ENCODE measurements around the gene NRN1L.
"Not testable (repeated sequence)": the region's sequence is repeated elsewhere in the genome, so short reads cannot be mapped to it uniquely, and the experiment has no call there.

The NRN1L gene

DNA sequence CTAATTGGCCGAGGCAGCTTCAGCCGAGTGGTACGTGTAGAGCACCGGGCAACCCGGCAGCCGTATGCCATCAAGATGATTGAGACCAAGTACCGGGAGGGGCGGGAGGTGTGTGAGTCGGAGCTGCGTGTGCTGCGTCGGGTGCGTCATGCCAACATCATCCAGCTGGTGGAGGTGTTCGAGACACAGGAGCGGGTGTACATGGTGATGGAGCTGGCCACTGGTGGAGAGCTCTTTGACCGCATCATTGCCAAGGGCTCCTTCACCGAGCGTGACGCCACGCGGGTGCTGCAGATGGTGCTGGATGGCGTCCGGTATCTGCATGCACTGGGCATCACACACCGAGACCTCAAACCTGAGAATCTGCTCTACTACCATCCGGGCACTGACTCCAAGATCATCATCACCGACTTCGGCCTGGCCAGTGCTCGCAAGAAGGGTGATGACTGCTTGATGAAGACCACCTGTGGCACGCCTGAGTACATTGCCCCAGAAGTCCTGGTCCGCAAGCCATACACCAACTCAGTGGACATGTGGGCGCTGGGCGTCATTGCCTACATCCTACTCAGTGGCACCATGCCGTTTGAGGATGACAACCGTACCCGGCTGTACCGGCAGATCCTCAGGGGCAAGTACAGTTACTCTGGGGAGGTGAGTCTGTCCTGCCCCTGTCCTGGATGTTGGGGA lies 24.5 kb downstream of the NRN1L start:
- no peak overlapping the region for H3K4me3 ChIP-seq (ENCODE audit: low read depth, low read length)
- no peak for DNase-seq (ENCODE audit: low read depth)
- TF ChIP-seq, protein P1, sequence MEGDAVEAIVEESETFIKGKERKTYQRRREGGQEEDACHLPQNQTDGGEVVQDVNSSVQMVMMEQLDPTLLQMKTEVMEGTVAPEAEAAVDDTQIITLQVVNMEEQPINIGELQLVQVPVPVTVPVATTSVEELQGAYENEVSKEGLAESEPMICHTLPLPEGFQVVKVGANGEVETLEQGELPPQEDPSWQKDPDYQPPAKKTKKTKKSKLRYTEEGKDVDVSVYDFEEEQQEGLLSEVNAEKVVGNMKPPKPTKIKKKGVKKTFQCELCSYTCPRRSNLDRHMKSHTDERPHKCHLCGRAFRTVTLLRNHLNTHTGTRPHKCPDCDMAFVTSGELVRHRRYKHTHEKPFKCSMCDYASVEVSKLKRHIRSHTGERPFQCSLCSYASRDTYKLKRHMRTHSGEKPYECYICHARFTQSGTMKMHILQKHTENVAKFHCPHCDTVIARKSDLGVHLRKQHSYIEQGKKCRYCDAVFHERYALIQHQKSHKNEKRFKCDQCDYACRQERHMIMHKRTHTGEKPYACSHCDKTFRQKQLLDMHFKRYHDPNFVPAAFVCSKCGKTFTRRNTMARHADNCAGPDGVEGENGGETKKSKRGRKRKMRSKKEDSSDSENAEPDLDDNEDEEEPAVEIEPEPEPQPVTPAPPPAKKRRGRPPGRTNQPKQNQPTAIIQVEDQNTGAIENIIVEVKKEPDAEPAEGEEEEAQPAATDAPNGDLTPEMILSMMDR (conservative IDR thresholded peaks at IDR 0.05; ENCODE audit: low read depth, low read length), result no peak

DNA sequence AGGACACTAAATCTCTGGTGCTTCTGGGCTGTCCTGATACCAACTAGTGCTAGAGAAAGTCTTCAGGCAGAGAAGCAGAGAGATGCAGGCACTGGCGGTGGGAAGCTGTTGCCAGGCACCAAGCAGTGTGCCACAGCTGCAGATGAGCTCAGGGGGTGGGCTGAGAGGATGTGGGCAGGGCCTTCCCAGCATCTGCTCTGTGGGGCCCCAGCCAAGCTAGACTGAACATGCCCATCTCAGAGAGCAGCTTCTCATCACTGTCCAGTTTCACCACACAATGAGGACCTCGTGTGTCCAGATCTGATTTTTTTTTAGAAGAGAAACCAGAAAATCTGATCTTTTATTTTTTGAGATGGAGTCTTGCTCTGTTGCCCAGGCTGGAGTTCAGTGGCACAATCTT lies 25.5 kb downstream of the NRN1L start:
- TF ChIP-seq, protein P1 (conservative IDR thresholded peaks at IDR 0.05; ENCODE audit: low read depth, low read length), result no peak
- H3K4me3 ChIP-seq (ENCODE audit: low read depth, low read length), result no peak overlapping the region
- peak; percentile 86 for DNase-seq (ENCODE audit: low read depth)

DNA sequence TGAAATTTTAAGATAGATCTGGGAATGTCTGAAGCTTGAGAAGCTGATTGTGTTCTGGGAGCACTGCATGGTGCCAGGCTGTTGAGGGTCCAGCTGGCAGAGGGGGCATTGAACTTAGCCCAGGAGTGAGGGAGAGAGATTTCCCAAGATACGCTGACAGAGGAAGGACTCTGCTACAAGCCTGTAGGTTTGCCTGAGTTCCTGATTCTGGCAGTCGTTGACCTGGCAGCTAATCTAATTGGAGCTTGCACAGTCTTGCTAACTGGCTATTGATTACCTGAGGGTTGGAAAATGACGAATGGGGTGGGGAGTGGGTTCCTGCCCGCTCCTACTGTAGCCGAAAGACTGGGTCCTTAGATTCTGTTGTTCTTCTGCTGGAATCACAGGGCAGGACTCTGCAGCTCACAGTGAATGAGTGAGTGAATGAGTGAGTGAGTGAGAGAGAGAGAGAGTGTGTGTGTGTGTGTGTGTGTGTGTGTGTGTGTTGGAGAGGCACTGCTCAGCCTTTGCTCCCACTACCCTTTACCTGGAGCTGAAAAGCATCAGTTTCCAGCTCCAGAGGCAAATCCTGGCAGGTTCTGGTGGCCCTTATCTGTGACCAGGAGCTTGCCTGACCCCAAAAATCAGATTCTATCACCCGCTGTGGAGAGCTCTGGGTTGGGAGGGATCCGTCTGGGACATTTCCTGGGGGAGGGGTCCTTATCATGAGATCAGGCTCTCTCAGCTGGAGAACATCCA lies 30.2 kb downstream of the NRN1L start:
- no peak overlapping the region for H3K4me3 ChIP-seq (ENCODE audit: low read depth, low read length)
- no peak for DNase-seq (ENCODE audit: low read depth)
- TF ChIP-seq, protein P1 (conservative IDR thresholded peaks at IDR 0.05; ENCODE audit: low read depth, low read length), result no peak

DNA sequence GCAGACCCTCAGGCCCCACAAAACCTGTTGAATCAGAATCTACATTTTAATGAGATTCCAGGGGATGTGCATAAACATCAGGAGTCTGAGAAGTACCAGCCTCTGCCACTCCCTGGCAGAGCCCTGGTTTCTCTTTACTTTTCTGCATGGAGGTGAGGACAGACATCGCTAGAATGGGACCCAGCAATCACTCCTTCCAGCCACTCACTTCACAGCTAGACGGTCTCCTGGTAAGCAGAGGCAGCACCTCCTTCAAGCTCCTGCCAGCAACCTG lies 30.7 kb downstream of the NRN1L start:
- DNase-seq (ENCODE audit: low read depth); H3K4me3 ChIP-seq (ENCODE audit: low read depth, low read length): not testable (repeated sequence)

DNA sequence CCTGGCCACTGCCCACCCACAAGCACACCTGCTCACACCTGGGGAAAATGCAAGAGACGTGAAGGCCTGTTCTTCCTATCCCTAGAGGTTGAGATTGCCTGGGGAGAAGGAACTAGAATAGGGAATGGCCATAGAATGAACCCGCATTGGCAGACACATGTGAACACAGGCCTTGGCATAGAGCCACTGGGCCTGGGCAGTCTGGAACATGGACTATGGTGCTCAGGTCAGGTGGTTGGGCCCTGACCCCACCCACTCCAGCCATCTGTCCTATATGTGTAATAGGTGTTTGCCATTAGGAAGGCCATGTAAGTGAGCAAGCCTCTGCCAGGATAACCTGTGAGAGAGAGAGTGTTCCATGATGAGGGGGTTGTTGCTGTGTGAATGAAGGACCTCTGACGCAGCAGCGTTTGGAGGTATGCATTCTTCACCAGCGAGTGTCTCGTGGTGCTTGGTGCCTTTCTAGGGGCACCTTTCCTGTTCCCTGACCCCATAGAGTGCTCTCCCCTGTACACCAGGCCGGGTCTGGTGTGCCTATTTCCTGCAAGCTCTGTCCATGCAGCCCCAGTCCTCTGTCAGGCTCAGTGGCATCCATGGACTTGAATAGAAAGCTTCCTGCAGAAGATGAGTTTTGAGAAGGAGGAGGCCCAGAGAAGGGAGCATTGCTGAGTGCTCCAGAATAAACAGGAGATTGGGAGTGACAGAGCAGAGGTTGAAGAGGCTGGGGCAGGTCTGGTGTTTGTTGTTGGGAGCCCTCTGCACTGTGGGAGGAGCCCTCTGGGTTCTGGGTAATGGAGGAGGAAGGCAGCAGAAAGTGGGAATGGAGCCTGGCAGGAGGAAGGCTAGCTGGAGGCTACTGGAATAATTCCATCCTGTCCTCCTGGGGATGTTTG lies 31.4 kb downstream of the NRN1L start:
- H3K4me3 ChIP-seq (ENCODE audit: low read depth, low read length), result no peak overlapping the region
- TF ChIP-seq, protein P1 (conservative IDR thresholded peaks at IDR 0.05; ENCODE audit: low read depth, low read length), result no peak
- DNase-seq (ENCODE audit: low read depth), result peak; percentile 28

DNA sequence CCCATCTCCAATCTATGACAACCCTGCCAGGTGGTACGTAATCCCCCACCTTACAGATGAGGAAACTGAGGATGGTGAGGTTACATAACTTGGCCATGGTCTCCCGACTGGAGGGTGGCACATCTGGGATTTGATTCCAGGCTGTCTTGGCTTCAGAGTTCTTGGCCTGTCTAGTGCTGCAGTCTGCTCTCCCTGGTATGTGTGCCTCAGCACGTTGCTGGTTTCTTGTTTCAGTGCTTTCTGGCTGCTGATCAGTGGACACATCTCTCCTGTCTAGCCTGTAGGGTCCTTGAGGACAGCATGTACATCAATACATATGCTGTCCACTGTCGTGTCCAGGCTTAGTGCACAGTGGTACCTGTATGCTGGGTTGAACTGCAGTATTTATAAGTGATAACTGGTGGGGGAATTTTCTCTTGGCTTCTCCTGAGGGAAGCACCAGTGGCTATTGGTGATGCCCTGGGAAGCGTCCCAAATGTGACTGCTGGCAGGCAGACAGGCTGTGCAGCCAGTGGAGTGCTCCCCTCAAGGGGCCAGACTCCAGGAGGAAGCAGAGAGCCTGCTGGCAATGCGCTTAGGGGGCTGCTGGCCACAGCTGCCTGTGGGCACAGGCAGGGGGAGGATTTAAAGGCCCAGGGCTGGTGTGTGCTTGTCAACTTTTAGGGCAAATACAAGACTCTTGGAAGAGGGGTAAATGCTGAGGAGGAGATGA lies 32.6 kb downstream of the NRN1L start:
- TF ChIP-seq, protein P1 (conservative IDR thresholded peaks at IDR 0.05; ENCODE audit: low read depth, low read length), result no peak
- DNase-seq (ENCODE audit: low read depth), result peak; percentile 42
- no peak overlapping the region for H3K4me3 ChIP-seq (ENCODE audit: low read depth, low read length)

DNA sequence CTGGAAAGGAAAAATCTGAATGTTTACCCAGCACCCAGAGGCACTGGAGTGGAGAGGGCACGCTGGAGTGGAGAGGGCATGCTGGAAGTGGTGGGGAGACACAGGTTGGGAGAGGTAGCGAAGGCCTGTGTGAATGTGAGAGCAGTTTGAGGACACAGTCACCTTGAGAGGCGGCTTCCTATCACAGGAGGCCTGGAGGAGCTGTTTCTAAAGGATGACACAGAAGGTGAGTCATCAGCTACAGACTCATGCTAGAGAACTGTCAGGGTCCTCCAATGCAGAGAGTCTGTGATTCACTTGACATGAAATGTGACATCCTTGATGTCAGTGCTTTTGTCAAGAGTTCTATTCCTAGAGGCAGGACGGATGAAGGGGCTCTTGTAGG lies 33.2 kb downstream of the NRN1L start:
- no peak overlapping the region for H3K4me3 ChIP-seq (ENCODE audit: low read depth, low read length)
- TF ChIP-seq, protein P1 (conservative IDR thresholded peaks at IDR 0.05; ENCODE audit: low read depth, low read length), result no peak
- peak; percentile 76 for DNase-seq (ENCODE audit: low read depth)

All from choroid plexus epithelial cell (primary cell).